GM18520 (cell line): ENCODE data around the gene TRDN.
"Not testable (repeated sequence)": the region's sequence is repeated elsewhere in the genome, so short reads cannot be mapped to it uniquely, and the experiment has no call there.

Source experiments
- ATAC-seq: cut with Tn5 transposase; IDR thresholded peaks from one replicate; pipeline ENCODE4 v1.9.1; 2021; ENCODE audit not compliant: unreplicated experiment

The TRDN gene

GRCh38 chr6:123316733-123317323 lies 319.9 kb downstream of the TRDN start:
- ATAC-seq, result no peak

GRCh38 chr6:123314459-123314858 lies 322.3 kb downstream of the TRDN start:
- ATAC-seq, result not testable (repeated sequence)

GRCh38 chr6:123309130-123309529 lies 327.6 kb downstream of the TRDN start:
- ATAC-seq, result no peak

GRCh38 chr6:123306334-123306733 lies 330.4 kb downstream of the TRDN start:
- no peak for ATAC-seq

- no peak for ATAC-seq
Observed at GRCh38 chr6:123295672-123296071, 341.1 kb downstream of the TRDN start.

GRCh38 chr6:123295181-123295580 lies 341.6 kb downstream of the TRDN start:
- no peak for ATAC-seq

GRCh38 chr6:123288649-123289048 lies 348.1 kb downstream of the TRDN start:
- no peak for ATAC-seq

GRCh38 chr6:123276546-123276980 lies 360.2 kb downstream of the TRDN start:
- ATAC-seq, result no peak

- no peak for ATAC-seq
Observed at GRCh38 chr6:123263981-123264380, 372.8 kb downstream of the TRDN start.

GRCh38 chr6:123240626-123241025 lies 396.1 kb downstream of the TRDN start:
- no peak for ATAC-seq

- no peak for ATAC-seq
Observed at GRCh38 chr6:123233336-123233735, 403.4 kb downstream of the TRDN start.

- ATAC-seq, result not testable (repeated sequence)
Observed at GRCh38 chr6:123227789-123228188, 409.0 kb downstream of the TRDN start.

GRCh38 chr6:123226398-123226797 lies 410.4 kb downstream of the TRDN start:
- no peak for ATAC-seq

- no peak for ATAC-seq
Observed at GRCh38 chr6:123224077-123224476, 412.7 kb downstream of the TRDN start.

GRCh38 chr6:123223461-123223860 lies 413.3 kb downstream of the TRDN start:
- no peak for ATAC-seq

- no peak for ATAC-seq
Observed at GRCh38 chr6:123215211-123215610, 421.5 kb downstream of the TRDN start.

- no peak for ATAC-seq
Observed at GRCh38 chr6:123214433-123214832, 422.3 kb downstream of the TRDN start.

- ATAC-seq, result no peak
Observed at GRCh38 chr6:123213921-123214320, 422.8 kb downstream of the TRDN start.

- no peak for ATAC-seq
Observed at GRCh38 chr6:123211777-123212545, 424.8 kb downstream of the TRDN start.

GRCh38 chr6:123210645-123211044 lies 426.1 kb downstream of the TRDN start:
- no peak for ATAC-seq

- no peak for ATAC-seq
Observed at GRCh38 chr6:123207967-123208510, 428.7 kb downstream of the TRDN start.

- no peak for ATAC-seq
Observed at GRCh38 chr6:123203928-123204327, 432.8 kb downstream of the TRDN start.
